NCI-H82 (cell line): ENCODE results near the gene COL5A2.

Experiments
- DNase-seq: peaks from one replicate; lab custom pipeline; 2025; lab: John Stamatoyannopoulos, UW

COL5A2 gene

DNA sequence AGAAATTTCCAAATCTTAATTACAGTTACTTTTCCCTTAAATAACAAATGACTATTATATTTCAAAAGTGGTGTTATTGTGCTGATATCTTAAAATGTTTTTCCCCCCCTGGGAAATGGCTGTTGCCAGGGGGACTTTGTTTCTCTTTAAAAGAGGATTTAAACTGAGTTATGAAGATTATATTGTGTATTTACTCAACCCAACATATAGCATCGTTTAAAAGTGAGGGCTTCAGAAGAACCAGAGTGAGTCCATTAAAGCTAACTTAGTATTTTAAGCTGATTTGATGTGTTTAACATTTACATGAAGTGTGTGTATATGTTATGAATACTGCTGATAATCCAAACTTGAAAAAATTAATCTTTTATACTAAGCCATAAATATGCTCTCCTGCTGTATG, 81.6 kb downstream of the COL5A2 start:
- no peak for DNase-seq

DNA sequence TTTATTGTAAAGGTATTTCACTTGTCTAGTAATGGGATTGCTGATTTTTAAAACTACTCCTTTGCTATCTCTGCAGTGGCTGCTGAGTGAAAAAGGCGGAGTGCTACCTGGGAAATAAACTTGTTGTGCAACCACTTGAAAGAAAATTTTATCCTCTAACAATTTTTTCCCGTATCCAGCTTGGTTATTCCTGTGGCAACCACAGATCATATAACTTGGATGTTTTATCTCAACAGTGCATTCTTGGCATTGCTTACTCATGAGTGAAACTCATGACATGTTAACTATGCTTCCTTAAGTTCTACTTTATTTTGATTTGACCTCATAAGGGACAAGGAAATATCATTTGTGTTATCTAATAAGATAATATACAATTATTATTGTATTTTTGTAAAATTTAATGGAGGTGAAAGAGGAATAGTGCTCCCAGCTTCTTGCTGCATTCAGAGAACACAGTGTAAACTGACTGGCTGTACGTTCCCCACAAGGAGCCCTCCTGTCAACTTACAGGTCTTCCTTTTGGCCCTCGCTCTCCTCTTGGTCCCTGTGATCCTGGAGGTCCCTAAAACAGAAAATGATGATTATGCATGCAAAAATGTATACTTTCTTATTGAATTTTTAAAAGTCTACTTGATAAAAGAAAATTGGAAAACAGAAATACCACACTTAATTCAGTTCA, 82.7 kb downstream of the COL5A2 start:
- no peak for DNase-seq

DNA sequence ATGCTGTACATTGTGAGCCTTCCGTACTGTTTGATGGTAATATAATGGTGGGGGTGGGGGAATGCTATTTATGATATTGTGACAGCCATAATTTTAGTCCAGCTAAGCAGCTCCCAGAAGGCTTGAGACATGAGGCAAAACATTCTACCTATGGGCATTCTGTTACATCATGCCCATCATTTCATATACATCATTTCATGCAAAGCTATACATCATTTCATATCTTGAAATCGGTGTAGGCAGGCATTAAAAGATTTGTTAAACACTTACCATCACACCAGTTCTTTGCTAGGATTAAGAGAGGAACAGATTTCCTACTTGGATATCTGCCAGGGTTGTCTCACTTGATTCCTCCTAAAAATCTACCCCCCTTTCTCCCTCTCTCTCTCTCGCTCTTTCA, 84.5 kb downstream of the COL5A2 start:
- DNase-seq = peak; percentile 74

DNA sequence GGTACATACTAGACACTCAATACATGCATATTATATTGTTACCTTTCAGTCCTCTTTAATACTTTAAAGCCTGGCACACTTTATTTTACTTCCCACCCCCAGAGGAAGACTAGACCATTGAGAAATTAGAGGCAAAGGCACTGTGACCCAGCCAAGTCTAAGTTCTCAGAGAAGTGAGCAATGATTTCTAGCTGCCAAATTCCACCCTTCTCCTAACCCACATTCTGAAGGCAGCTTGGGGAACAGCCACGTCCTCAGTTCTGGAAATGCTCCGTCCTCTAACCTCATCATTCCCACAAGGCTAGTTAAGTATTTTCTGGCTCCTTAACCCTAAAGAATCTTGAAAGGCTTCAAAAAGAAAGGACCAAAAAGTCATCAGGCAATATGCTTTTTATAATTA, 86.6 kb downstream of the COL5A2 start:
- DNase-seq = no peak

DNA sequence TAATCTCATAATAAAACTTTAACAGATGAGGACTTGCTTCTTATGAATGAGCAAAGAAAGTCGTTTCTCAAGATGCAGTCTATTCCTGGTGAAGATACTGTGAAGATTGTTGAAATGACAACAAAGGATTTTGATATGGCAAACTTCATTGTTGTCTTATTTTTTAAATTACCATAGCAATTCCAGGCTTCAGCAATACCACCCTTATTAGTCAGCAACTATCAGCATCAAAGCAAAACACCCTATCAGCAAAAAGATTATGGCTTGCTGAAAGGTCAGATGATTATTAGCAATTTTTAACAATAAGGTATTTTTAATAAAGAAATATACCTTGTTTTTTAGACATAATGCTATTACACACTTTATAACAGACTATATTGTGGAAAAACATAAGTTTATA, 88.3 kb downstream of the COL5A2 start:
- no peak for DNase-seq

DNA sequence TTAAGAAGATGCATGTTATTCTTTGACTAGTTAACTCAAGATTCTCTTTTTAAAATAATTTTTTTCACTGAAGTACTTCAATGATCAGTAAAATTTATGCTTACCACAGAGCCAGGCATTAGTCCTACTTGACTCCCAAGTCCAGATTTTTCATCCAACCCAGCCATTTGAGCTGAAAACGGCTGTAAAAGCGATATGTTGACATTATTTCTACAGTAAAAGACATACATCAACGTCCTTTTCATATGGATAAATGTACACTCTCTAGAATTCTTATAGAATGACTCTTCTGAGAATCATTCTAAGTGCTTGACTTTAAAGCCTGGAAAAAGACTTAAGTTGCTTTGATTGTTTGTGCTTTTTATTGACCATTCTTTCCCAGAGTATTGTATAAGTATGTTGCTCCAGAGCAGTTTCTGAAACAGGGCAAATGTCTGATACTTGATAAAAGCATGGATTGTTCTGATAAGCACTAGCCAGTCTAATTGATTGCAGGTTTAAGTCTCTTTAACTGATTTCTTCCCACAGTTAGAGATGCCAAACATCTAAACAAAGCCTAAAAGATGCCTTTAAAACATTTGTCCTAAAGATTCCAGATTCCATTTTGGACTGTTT, 90.9 kb downstream of the COL5A2 start:
- DNase-seq = no peak

DNA sequence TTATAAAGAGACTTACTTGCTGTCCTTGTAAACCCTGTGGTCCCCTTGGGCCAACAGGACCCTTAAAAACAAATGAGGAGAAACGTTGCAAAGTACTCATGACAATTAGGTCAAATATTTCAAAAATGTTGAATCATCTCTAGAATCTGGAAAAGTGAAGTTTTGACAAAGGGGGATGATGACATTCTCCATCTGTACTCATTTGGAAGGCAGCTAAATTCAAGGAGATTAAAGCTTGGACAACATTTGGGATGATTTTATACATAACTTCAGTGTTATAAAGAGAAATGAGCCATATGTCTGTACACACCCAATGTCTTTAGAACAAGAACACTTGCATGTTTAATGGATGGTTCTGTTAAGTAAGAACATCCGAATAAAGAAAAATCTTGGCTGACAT, 92.9 kb downstream of the COL5A2 start:
- no peak for DNase-seq

DNA sequence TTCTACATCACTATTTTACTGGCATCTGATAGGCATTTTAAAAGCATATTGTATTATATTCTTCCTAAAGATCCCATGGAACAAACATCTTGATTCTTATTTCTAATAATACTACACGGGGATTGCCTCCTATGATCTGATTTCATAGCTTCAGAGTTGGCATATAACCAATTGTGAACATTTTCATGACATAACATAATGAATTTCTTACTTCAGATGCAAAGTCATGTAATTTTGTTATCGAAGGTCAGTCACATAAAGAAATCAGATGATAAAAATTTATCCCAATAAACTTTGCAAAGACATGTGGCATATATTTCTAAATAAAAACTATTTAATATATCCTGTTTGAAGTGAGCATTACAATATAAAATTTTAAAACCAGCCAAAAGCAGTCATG, 93.3 kb downstream of the COL5A2 start:
- no peak for DNase-seq

DNA sequence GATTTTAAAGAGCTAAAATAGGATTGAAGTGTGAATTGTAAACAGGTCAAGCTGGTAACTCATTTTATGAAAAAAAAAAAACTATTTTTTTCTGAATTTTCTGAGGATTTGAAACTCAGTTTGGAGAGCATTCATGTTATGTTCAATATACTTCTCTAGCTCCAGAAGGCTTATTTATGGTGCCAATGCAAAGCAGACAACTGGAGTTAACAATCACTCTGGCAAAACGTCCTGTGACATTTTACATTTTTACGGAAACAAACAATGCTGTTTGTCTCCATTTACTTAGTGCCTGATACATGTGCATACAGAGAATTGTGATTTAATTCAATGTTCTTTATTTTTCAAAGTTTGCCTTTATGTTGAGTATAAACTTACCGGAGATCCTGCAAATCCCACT, 96.0 kb downstream of the COL5A2 start:
- no peak for DNase-seq

DNA sequence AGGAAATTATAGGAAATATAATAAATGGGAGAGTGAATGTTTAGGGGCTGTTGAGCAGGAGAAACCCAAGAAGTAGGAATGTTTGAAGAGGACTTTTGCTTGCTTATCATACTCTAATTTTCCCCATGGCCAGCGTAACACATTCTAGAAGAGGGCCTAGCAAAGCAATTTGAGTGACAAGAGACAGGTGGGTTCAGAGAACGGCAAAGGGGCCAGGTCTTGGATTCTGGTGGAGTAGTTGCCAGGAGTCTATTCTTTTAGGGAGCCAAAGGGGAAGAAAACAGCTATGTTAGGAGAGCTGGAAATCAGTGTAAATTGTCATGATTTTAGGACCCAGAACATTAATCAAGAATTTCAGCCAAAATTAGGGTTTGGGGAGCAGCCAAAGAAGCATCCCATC, 96.5 kb downstream of the COL5A2 start:
- DNase-seq = no peak

DNA sequence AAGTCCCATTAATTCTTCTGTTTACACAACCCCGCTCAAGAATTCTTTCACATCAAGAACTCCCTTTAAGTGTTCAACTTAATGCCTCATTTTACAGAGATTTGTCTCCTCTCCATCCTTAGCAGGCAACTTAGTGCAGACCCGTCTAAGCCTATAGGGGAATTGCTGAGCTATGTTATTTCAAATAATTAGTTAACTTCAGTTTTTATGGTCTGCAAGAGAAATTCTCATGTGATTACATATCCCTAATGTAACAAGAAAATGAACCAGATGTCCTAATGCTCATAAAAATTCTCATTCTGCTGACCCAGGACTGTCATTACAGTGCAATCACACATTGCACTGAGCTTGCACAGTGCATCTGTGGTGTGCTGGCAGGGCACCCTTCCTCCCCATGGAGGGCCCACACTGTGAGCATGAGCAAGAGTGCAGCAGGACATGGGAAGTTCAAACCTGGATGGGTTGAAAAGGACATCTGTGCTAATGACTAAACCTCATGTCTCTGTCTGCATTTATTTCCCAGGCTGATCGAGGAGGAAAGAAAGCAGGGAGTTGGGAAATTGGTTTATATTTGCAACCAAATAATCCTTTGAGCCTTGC, 97.1 kb downstream of the COL5A2 start:
- DNase-seq = no peak

DNA sequence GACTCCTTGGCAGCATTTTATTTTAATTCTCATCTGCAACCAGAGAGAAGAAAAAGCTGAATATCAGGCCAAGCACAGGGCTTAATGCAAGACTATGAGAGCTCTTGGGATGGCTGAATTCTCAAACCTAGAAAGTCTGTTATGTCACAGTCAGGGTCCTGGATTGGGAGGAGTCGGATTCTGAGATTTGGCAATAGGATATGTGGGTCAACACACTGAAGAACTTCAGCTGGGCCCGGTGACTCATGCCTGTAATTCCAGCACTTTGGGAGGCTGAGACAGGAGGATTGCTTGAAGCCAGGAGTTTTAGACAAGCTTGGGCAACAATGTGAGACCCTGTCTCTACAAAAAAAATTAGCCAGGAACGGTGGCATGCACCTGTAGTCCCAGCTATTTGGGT, 103.0 kb downstream of the COL5A2 start:
- DNase-seq = no peak

DNA sequence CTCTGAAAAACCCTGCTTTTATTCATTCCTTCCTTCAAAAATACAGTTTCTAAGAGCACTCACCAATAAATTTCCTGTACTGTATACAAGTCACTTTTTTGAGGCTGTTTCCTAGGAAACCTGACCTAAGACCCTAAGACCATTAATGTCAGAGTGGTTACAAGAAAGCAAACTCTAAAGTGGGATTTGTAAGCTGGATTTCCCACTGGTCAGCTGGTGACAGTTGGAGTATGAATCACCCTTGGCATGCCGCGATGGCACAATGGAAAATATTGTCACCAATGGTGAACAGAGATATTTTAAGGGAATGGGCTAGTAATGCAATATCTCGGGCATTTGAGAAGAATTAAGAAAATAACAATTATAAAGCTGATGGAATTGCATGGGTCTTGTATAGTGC, 103.4 kb downstream of the COL5A2 start:
- DNase-seq = no peak

DNA sequence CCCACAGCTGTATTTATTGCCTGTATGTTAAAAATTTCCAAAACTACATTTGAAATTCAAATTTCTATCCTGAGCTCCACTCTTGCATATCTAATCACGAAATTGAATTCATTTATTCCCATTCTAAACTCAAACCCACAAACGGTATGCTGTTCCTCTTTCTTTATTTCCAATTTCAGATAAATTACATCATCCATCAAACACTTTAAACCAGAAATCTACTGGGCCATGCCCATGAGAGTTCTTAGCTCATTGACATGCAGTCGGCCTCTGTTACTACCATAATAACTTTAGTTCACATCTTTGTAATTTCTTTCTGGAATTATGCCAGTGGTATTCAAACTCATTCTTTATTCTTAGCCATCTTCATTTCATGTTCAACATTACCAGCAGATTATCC, 105.1 kb downstream of the COL5A2 start:
- peak; percentile 34 for DNase-seq

DNA sequence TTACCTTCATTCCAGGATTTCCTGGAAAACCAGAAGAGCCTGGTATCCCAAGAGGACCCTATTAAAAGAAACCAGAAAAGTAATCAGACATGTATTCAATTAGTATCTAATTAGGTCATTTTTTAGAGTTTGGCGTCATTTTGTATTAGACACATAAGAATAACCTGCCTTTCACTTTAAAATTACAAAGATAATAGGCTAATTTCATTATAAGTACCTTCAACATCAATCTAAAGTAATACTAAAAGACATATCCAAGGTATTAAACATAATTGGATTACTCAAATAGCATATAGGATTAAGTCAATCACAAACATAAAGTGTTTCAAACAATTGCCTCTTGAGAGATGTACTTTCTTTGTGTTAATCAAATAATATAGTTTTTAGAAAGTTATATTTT, 107.5 kb downstream of the COL5A2 start:
- peak; percentile 70 for DNase-seq

DNA sequence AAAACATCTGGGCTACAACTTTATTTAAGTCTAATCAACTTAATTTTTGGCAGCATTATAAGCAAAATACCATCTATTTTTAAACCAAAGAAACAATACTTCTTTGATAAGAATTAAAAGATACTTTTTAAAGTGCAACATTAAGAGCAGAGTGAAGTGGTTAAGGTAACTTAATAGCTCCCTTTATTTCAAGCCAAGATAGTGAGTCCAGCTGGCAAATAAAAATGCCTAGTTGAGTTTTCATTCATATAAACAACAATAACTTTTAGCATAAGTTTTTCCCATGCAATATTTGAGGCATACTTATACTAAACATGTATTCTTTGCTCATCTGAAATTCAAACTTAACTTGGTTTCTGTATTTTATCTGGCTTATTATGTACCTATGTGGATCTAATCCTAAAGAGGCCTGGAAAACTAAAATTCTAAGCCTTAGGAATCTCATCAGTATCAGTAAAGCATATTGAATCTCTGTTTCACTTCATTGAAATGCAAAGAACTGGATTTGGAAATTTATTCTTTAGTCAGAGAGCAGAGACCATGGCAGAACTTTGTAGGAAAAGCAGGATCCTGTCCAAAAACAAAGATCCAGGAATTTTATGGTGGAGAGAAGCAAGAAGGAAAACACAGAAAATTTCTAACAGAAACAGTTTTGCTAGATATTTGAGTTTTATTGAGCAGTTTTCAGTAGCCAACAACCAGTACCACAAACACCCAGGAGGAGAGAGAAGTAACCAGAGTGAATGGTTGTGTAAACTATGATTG, 109.5 kb downstream of the COL5A2 start:
- DNase-seq = no peak

DNA sequence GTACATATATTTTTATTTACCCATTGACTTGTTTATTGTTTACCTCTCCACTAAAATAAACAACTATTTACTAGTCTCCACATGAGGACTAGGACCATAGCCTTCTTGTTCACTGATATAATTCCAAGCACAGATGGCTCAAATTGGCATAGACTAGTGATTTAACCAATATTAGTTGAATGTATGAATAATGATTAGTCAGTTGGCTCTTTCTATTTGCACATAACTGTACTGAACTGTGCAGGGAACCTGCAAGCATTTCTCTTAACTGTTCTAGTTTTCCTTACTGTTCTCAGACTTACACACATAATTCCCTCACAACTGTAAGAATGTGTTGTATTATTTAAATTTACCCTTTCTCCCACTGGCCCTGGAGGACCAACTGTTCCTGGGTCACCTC, 113.5 kb downstream of the COL5A2 start:
- no peak for DNase-seq

DNA sequence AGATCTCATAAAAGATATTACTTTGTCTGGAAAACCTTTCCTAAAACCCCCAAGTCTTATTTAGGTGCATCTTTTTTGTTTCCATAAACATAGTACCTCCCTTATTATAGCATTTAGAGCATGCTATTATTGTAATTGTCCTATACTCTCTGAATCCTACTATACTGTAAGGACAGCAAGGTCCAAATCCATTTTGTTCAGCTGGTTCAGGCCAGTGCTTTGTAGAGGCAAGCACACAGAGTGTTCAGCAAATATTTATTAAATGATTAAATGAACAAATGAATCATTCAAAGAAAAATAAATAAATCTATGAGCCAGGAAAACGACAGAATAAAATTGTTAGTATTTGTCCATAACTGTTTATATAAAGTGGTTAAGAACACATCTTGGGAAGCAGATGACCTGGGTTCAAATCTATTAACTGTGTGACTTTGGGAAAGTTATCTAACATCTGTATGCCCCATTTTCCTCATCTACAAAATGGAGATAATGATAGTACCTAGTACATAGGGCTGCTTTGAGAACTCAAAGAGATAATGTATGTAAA, 119.4 kb downstream of the COL5A2 start:
- DNase-seq = no peak

DNA sequence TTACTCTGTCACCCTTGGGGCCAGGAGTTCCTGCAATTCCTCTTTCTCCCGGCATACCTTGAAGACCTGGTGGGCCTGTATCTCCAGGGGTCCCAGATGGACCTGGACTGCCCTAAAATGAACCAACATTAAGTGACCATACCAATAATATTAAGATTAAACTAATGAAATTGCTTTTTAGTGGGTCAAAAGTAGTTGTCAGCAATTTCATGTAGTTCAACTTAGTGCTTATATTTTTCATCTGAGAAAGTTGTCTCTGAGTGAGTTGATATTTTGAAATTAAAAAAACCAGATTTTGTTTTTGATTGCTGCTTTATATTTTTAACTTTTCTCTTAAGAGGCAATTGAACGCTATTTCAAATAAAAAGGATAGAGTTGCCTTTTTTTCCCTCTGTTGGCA, 122.2 kb downstream of the COL5A2 start:
- no peak for DNase-seq

DNA sequence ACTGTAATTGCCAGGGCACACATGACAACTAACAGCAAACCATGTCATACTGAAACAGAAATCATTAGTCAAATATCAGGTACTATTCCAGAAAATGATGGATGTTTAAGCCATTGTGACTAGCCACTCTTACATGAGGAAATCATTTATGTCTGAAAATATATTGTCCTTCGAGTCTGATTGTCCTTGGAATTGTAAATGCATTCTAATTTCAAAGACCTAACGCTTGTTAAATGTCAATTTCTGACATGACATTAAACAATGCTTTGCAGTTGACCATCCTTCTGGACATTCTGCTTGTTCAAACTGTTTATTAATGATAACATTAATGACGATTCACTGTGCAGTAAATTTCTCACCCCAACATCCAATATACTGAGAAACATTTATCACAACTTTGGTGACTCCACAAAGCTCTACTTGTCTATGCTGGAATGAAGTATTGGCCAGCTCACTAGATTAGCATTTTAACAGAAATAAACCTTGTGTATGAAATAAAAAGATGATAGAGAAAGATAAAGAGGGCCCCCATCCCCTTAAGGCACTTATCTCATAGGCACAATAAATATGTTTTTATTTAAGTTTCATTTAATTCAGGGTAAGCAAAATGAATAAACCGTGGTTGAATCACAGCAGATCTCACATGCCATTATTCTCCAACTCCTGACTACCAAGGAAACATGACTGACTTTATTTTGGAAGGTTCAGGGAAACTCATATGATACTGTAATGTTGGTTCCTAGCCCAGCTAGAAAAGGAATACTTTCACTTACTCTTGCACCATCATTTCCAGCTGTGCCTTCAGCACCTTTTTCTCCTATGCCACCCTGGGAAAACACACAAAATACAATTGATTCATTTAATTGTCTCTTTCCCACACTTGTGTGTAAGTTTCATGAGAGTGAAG, 123.1 kb downstream of the COL5A2 start:
- no peak for DNase-seq

DNA sequence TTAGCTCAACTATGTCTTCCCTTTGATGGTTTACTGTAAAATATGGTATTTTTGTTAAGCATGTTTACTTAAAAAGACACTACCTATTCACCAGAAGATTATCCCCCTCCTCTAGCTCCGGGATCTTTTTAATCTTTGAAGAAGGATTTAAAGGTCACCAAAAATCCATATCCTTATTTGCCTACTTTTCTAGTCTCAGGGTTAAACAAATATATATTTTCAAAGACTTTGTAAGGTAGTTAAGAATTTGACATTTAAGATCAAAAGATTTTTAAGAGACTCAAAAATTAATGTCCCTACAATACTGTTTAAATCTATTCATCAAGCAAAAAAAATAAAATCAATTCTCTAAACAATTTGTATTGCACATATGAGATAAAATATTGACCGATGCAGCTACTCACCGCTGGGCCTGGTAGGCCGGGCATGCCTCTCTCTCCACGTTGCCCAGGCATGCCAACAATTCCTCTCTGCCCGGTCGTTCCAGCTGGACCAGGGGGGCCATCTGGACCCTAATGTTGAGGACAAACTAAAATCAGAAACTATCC, 129.3 kb downstream of the COL5A2 start:
- no peak for DNase-seq
